ENCODE results near the gene LHX2.

The LHX2 gene

DNA sequence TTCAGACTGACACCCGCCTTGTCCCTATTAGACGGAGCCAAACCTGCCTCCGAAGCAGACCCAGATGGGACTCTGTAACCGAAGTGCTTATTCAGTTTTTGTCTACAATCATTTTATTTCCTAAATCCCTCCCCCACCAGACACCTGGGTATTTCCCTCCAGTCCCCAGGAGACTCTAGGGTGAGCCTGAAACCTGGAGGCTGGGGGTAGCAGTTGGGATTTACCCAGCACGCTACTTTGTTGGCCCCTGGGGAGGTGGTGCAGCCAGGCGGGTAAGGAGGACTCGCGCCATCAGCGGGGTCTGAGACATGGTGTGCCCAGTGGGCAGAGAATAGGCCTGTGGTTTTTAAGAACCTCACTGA lies 1.3 kb upstream of the LHX2 start:
- TF ChIP-seq, protein P1, sequence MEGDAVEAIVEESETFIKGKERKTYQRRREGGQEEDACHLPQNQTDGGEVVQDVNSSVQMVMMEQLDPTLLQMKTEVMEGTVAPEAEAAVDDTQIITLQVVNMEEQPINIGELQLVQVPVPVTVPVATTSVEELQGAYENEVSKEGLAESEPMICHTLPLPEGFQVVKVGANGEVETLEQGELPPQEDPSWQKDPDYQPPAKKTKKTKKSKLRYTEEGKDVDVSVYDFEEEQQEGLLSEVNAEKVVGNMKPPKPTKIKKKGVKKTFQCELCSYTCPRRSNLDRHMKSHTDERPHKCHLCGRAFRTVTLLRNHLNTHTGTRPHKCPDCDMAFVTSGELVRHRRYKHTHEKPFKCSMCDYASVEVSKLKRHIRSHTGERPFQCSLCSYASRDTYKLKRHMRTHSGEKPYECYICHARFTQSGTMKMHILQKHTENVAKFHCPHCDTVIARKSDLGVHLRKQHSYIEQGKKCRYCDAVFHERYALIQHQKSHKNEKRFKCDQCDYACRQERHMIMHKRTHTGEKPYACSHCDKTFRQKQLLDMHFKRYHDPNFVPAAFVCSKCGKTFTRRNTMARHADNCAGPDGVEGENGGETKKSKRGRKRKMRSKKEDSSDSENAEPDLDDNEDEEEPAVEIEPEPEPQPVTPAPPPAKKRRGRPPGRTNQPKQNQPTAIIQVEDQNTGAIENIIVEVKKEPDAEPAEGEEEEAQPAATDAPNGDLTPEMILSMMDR (IDR thresholded peaks at IDR 0.05; ENCODE audit: extremely low read depth, missing control alignments): no peak
- no peak for DNase-seq (ENCODE audit: low spot score)

DNA sequence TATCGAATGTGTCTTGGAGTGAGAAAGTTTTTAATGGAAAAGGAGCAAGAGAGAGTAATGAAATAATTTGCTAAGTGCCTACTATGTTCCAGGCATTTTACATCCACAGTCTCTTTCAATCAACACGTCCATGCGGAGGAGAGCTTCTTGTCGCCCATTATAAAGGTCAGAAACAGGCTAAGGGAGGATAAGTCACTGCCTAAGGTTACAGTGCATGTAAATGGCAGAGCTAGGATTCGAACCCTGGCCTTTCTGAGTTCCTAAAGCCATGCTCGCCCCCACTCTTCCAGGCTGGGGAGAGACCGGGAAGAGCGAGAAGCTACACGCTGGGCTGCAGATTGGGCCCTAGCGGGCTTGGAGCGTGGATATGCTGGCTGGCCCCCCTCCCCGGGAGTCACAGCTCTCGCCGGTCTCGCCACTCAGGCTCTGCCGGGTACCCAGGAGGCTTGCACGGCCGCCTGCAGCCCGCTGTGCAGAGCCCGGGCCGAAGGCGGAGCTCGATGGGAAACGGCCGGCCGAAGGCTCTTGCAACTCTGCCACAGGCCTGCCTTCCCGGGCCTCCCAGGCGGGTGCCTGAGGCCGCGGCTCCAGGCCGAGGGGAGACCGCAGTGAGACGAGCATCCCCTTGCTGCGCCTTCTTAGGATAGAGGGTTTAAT lies 775 bp upstream of the LHX2 start:
- no peak for DNase-seq (ENCODE audit: low spot score)
- TF ChIP-seq, protein P1 (IDR thresholded peaks at IDR 0.05; ENCODE audit: extremely low read depth, missing control alignments): no peak

DNA sequence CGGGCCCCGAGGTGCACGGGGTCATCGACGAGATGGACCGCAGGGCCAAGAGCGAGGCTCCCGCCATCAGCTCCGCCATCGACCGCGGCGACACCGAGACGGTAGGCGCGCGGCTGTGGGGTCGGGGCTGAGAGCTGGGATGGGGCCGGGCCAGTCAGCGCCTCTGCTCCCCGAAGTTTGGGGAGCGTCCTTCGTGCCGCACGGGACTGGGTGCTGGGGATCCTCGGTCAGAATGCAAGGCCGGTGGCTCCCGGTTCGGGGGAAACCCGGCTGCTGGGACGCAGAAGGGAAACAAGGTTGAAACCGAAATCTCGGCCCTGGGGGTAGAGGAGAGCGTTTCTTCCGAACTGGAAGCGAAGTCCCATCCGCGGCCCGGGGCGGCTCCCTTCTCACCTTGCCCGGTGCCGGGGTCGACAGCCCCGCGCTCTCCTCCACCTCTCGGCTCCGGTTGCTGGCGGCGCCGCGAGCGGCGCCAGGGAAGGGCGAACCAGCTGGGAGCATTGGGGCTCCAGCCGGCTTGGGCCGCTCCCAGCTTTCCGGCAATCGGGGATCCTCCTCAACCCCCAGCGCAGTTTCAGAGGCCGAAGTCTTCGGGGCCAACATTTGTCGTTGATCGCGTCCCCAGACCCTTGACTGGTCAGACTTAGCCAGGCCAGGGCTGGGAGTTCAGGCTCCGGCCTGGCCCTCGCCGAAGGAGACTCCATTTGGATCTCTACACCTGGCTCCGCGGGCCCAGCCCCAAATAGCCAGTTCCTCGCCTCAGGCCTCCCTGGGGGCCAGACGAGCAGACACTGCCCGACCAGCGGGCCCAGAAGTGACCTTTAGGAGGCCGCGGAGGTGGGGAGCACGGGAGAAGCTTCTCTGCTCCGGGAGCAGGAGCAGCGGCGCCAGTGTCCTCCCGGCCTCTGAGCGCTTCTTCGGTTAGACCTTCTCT lies 1.1 kb downstream of the LHX2 start:
- peak; percentile 66 for DNase-seq (ENCODE audit: low spot score)
- TF ChIP-seq, protein P1 (IDR thresholded peaks at IDR 0.05; ENCODE audit: extremely low read depth, missing control alignments): no peak

DNA sequence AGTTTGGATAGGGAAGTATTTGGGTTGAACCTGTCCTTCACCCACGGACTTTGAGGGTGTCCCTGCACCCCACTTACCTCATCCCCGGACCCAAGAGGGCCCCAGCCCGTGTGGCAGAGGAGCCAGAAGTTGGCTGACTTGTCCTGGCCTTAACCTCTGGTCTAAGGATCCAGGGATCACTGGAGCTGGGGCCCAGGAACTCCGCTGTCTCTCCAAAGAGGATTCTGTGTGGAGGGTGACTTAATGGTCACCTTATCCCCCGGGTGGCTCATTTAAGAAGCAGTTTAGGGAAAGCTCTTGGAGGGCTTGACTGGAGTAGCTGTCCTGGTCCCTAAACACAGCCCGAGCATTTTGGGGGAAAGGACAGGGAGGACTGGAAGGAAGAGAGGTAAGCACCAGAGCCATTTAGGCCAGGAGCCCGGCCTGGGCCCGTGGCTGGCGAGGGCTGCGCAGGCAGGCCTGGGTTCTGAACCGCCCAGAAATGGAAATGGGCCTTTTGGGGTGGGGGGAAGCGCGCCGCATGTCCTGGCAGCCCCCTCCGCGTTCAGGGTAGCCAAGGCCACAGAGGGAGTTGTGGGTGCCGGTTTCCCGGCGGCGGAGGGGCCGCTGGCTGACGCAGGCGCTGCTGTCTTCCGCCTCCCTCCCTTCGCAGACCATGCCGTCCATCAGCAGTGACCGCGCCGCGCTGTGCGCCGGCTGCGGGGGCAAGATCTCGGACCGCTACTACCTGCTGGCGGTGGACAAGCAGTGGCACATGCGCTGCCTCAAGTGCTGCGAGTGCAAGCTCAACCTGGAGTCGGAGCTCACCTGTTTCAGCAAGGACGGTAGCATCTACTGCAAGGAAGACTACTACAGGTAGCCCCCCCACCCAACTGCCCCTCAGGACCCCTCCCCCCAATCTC lies 2.0 kb downstream of the LHX2 start:
- DNase-seq (ENCODE audit: low spot score): no peak
- TF ChIP-seq, protein P1 (IDR thresholded peaks at IDR 0.05; ENCODE audit: extremely low read depth, missing control alignments): no peak

DNA sequence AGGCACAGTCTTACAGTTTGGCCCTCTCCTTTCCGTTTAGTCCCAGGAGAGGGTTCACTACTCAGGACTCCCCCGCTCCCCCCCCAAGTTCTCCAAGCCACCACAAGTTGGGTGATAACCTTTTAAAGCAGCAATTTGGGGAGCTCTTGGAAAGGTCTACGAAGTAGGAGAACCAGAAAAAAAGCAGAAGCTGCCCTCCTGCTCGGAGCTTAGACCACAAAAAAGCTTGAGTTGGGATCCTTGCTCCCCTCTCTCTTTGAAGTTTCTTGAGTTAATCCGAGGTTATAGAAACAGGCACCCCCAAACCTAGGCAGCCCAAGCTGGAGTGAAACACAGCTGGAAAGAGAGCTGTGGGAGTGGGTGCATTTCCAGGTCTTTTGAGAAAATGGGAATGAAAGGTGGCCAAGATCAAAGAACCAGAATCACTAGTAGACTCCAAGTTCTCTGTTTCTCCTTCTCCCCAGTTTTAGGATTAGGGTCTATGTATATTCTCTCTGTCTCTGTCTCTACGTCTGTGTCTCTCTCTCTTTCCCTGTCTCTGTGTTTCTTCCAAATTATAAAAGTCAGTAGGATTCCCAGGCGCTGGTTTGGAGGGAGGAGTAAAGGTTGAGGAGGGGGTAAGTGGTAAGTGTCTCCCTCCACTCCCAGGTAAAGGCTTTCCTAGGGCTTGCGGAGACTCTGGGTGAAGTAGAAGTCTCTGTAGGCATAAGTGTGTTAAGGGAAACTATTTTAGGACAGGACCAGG lies 2.8 kb downstream of the LHX2 start:
- TF ChIP-seq, protein P1 (IDR thresholded peaks at IDR 0.05; ENCODE audit: extremely low read depth, missing control alignments): no peak
- DNase-seq (ENCODE audit: low spot score): no peak

DNA sequence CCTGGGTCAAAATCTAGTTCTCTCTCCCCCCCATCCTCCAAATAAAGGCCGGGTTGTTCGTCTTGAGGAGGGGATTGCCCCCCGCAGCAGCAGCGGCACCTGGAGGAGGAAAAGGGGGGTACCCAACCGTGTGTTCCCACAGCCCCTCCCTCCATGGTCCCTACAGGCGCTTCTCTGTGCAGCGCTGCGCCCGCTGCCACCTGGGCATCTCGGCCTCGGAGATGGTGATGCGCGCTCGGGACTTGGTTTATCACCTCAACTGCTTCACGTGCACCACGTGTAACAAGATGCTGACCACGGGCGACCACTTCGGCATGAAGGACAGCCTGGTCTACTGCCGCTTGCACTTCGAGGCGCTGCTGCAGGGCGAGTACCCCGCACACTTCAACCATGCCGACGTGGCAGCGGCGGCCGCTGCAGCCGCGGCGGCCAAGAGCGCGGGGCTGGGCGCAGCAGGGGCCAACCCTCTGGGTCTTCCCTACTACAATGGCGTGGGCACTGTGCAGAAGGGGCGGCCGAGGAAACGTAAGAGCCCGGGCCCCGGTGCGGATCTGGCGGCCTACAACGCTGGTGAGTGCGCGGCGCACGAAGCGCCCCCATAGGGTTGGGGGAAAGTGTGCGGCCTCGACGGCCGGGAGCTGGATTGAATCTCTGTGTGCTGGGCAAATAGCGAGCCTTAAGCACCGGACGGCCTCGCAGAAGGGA lies 3.5 kb downstream of the LHX2 start:
- TF ChIP-seq, protein P1 (IDR thresholded peaks at IDR 0.05; ENCODE audit: extremely low read depth, missing control alignments): no peak
- DNase-seq (ENCODE audit: low spot score): peak; percentile 49
